T follicular helper cell (primary cell): ENCODE results near the gene RUBCNL.

ENCODE experiments used
- DNase-seq: peaks from one replicate; pipeline ENCODE4 v3.0.0-alpha.2; 2020; ENCODE audit warnings: low read depth

Gene RUBCNL

DNA sequence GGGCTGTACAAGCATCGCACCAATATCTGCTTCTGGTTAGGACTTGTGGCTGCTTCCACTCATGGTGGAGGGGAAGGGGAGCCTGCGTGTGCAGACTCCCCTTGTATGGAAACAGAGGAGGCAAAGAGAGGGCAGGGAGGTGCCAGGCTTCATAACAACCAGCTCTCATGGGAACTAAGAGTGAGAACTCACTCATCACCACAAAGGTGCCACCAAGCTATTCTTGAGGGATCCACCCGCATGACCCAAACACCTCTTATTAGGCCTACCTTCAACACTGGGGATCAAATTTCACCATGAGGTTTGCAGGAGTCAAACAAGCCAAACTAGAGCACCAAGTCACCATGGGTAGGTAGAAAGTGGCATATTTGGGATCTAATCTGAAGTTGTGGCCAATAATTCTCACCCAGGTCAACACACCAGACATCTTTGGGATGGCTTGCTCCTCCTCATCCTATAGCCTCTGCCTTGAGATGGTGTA, 46.4 kb downstream of the RUBCNL start:
- no peak for DNase-seq

DNA sequence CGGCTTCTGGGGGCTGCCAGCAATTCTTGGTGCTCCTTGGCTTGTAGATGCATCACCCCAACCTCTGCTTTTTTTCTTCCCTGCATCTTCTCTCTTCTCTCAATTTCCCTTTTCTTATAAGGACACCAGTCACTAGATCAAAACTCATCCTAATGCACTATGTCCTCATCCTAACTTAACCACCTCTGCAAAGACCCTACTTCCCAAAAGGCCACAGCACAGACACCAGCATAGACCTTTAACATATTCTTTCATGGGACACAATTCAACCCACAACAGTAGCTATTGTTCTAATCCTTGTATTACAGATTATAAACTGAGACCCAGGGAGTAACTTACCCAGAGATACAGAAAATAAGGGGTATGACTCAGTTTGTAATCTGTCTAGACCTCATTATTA, 47.0 kb downstream of the RUBCNL start:
- DNase-seq = no peak

DNA sequence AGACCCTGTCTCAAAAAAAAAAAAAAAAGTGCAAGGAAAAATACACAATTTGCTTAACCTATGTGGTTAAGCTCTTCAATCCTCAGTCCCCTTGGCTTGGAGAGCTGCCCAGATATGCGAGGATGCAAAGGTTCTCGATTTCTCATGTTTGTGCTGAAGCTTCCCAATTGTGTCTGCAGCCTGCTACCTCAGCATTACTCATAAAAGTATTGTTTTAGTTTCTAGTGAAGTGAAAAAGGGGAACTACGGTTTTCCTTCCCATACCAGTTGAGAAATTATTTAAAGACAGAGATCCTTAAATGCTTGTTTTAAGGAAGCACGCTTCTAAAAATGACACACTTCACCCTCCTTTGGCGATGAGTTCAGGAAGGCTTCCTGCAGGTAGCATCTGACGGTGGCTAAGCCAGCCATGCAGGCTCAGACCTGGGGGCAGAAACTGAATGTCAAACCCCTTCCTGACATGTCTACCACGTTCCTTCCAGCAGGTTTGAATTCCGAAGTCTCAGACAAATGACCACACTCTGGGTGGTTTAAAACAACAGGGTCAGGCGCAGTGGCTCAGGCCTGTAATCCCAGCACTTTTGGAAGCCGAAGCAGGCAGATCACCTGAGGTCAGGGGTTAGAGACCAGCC, 47.9 kb downstream of the RUBCNL start:
- no peak for DNase-seq

DNA sequence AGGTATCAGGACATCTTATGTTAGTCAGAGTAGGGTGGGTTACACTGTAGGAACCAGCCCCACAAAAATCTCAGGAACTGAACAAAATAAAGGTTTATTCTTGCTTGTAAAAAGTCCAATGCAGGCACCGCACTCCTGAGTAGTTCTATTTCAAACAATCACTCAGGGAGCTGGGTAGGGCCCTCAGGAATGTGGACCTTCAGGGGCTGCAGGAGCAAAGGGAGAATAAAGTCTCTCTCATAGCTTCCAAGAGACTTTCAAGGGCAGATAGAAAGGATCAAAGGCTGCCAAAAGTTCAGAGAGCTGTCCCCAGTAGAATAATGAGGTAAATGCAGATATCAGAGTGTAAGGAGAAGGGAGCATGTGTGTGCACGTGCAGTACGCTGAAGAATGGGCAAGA, 49.4 kb downstream of the RUBCNL start:
- DNase-seq = no peak

DNA sequence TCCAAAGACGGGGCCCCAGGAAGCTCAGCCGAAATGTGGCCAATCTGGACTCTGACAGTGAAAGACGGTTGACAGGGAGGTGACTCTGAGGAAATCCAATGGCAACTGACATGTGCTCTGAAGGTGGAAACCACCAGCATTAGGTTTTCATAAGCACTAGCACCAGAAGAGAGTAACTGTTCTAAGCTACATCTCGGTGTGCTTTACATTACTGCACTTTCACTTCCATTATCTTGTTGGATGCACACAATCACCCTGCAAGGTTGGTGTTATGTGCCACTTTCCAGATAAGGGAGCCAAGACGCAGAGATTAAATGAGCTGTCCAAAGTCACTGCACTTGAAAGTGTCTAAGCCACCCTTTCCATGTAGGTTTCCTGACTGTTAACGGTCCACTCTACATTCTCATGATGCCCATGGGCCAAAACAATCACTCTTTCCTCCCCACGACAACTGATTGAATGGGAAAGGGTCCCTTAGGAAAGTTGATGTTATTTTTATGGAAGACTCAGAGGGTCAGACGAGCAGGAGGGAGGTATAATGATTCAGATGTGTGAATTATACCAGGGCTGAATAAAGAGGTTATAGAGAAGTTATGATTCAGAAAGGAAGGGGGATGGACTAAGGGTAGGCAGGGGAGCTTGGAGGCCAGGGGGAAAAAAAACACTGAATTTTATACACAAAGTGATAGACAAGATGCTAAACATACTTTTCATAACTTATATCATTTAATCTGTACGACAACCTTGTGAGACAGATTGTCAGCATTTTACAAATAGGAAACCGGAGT, 52.8 kb downstream of the RUBCNL start:
- no peak for DNase-seq

DNA sequence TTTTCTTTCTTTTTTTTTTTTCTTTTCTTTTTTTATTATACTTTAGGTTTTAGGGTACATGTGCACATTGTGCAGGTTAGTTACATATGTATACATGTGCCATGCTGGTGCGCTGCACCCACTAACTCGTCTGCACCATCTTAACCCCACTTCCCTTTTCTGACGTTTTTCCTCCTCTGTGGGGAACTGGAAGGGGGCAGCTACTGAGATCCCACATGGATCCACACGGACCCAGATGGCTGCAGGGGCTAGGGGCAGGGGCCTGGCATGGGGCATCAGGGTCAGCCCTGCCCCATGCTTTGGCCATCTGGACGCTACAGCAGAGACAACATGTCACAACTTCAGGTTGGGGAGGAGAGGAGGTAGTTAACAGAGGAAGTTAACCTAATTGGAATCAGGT, 54.3 kb downstream of the RUBCNL start:
- DNase-seq = no peak

DNA sequence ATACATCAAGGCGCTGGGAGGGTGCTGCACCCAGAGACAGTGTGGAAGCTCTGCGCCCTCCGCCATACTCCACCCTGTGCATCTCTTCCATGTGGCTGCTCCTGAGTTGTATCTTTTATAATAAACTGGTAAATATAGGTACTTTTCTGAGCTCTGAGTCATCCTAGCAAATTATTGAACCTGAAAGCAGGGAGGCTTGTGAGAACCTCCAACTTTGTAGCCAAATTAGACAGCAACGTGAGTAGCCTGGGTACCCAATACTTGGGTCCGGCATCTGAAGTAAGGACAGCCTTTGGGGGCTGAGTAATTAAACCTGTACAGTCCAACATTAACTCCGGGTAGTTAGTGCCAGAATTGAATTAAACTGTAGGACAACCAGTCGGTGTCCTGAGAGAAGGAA, 57.4 kb downstream of the RUBCNL start:
- DNase-seq = no peak

DNA sequence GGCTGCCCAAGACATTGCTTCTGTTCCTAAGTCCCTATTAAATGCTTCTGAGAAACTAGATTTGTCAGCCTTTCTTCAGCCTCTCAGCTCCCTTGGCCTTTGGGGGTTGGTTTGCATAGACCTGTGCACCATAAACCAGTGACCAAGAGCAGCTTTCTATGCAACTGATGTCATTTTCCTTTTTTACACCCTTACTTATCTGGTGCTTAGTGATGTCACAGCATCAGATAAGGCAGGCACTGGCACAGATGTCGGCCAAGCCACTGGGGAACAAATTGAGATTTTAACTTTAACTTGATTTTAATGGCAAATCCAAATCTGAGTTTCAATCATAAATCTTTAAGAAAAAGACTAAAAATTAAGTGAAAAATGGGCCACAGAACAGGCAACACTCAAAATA, 59.8 kb downstream of the RUBCNL start:
- no peak for DNase-seq

DNA sequence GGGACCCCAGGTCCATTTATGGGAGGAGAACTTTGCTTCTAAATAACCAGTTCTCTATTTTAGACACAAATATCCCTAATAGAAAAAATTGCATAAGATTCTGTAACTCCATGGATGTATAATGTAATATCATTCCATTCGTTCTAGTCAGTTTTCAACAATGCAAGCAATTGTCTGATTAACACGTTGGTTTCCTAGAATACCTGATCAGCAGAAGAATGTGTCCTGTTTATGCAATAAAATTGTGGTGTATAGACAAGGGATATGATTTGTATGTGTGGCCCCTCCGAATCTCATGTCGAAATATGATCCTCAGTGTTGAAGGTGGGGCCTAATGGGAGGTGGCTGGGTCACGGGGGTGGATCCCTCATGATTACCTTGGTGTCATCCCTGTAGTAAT, 62.1 kb downstream of the RUBCNL start:
- DNase-seq = no peak

DNA sequence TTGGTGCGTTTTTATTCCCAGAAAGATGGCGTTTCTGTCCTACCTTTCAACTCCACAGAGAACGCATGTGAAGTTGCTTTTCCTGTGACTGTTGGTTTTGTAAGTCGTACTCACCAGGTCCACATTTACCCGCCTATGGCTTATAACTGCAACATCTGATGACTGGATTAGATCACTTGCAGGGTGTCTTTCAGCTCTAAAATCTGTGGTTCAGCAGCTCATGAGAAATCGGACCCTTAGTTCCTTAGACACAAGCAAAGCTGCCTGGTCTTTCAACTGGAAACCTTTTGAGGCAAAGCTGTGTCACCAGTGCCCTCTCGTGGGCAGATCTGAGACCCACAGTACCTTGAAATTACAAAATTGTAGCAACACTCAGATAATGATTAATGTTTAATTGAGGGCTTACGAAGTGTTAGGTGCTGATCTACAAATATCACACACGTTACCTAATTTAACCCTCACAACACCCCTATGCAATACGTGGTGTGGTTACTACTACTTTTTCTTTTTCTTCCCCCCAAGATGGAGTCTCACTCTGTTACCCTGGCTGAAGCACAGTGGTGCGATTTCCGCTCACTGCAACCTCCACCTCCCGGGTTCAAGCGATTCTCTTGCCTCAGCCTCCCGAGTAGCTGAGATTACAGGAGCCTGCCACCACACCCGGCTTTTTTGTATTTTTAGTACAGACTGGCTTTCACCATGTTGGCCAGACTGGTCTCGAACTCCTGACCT, 65.4 kb downstream of the RUBCNL start:
- peak; percentile 56 for DNase-seq

DNA sequence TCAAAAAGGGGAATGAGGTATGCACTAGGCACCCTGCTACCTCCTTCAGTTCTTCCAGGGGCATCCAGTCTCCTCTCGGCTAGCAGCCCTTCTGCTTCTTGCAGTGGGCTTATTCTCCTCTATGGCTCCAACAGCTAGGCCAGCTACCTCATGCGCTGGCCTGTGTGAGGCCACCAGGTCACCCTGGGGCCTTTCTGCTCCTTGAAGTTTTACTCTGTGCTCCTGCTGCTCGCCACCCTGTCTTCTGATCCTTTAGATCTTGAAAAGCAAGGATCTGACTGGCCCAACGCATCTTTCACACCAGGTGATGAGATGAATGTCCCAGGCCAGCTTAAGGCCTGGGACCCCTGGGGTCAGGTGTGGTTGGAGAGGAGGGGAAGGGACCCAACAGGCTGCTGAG, 66.2 kb downstream of the RUBCNL start:
- no peak for DNase-seq

DNA sequence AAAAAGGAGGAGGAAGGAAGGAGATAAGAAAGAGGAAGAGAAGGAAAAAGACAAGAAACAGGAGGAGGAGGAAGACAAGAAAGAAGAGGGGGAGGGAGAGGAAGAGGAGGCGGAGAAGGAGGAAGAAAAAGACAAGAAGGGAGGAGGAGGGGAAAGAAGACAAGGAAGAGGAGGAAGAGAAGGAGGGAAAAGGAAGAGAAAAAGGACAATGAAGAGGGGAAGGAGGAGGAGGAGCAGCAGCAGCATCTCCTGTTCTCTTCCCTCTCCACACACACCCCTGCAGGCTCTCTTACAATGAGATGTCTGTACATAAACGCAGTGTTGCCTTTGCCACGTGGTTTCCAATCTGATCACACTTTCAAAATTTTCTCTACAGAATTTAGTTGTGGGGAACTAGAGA, 66.6 kb downstream of the RUBCNL start:
- no peak for DNase-seq

DNA sequence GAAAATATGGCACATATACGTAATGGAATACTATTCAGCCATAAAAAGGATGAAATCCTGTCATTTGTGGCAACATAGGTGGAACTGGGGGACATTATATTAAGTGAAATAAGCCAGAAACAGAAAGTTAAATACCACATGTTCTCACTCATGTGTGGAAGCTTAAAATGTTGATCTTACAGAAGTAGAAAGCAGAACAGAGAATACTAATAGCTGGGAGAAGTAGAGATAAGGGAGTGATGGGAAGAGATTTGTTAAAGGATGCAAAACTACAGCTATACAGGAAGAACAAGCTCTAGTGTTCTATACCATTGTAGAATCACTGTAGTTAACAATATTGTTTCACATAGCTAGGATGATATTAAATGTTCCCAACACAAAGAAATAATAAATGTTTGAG, 68.1 kb downstream of the RUBCNL start:
- DNase-seq = no peak

DNA sequence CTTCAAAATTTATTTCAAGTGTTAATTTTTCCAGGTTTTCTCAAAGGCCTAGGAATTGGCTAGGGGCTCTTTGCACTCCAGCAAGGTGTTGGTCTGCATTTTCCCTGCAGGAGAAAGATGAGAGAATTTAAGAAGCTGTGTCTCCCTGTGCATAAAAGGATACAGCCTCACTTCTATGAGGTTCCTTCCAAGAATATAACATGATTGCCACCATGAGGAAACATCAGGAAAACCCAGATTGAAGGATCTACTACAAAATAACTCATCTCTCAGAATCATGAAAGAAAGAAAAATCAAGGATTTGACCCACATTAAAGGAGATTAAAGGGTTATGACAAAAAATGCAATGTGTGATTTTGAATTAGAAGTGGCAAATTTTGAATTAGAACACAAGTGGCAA, 69.9 kb downstream of the RUBCNL start:
- no peak for DNase-seq

DNA sequence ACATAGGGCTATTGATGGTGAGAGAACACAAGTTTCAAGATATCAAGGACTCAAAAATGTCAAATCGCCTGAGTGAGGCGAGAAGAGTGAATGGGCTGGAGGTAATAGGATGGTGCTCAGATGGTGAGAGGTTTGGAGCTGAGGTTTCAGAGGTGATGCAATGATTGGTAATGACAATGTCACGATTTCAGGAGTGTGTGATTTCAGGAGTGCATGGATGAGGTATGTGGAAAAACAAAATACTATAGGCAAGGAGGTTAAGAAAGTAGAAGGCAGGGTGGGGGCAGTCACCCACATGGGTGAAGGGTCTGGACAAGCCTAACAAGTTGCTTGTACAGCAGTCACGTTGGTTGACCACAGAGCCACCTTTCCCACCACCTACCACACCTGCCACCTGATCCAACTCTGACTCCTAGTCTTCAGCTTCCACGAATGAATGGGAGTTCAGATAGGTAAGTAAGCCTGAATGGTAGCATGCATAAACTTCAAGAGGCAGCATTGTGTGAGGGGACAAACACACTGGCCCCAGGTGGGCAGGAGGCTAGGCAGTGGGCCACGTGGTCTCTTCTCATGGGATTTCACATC, 71.5 kb downstream of the RUBCNL start:
- DNase-seq = no peak

DNA sequence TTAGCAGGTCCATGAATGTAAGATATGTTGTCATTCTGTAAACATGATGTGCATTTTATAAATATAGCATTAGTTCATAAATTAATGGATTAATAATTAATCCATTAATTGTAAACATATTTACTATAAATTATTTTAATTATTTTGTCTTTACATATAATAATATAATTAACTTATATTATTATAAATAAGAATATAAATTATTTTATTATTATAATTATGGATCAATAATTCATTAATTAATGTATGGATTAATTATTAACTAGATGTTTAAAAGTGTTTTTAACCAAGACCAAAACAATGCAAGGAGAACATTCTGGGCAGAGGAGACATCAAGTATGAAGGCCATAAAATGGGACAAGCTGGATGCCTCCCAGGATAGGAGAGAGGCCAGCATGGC, 72.0 kb downstream of the RUBCNL start:
- no peak for DNase-seq

DNA sequence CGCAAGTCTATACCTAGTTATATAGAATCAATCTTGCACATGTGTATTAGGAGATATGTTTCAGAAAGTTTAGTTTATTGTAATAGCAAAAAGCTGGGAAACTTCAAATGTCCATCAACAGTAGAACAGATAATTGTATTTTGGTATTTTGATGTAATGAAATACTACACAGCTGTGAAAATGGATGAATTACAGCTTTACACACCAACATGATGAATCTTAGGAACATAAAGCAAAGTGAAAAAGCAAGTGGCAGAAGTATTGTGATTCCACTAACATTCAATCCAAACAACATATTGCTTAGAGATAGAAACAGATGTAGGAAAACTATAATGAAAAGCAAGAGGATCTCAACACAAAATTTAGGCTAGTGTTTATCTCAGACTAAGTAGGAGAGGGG, 72.5 kb downstream of the RUBCNL start:
- DNase-seq = no peak

DNA sequence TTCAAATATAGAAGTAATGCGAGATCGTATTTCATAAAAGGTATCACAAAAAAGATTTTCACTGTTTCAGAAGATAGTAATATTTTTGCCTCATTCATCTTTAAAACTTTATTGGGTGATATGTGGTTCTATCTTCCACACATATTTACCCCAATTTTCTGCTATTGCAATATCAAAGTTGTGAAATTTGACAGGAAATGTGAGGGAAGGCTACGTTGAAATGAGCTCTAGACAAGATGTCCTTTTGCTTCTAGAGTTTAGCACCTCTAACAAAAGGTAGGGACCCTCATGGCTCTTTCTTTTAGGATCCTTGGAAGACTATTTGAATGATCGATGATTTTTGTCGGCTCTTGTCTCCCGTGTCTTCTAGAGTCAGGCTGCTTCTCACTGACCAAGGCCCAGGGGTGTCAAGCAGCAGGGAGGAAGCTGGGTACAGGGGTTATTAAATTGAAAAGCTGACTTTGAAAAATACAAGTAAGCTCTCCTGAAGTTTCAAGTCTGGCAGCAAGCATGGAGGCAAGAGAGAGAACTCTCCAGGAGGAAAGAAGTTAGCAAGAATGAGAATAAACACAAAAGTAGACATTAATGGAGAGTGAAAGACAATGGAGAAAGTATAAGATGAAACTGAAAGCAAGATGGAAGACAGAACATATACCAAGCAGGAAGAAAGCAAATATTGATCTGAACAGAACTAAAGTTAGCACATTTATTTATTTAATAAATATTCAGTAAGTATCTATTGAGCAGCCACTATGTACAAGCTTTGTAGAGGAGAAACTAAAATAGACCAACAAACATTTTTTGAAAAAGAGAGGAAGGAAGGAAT, 73.4 kb downstream of the RUBCNL start:
- no peak for DNase-seq

DNA sequence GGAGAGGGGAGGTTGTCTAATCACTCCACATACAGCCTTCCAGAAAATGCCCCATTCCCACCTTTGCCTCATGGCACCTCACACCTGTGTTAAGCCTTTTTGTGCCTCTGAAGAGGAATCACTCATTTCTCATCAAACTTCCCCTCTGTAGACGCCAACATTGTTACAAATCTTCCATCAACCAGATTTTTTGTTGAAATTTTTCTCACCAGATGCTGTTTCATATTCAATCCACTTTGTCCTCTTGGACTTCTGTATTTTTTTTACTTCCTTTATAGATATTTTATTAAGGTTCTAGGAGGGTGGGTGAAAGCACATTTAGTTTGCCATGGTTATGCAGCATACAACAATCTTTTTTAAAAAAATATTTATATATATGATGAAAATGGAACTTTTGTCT, 74.0 kb downstream of the RUBCNL start:
- DNase-seq = no peak

DNA sequence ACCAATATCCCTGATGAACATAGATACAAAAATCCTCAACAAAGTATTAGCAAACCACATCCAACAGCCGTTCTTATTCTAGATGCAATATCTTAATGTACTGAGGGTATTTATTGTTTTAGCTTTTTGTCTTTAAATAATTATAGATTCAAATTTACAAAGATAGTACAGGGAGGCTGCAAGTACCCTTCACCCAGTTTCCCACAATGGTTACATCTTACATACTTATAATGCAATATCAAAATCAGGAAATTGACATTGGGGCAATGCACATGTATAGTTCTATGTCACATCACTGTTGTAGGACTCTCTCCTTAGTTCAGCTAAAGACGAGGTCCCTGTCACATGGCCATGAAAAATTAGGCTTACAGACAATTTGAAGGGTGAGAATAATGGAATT, 75.8 kb downstream of the RUBCNL start:
- no peak for DNase-seq

DNA sequence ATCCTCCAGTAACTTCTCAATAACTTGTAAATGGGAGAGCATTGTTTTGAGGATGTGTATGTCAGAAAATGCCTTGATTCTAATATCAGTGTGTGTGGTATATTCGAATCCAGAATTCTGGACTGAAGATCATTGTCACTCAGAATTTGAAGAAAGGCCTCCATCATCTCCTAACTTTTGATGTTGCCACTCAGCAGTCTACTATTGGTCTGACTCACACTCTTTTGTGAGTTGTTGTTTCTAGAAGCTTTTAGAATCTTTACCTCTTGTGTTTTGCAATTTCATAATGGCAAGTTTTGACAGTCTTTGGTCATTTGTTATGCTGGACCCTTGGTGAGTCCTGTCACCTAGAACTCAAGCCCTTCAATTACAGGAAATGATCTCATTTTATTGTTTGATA, 77.0 kb downstream of the RUBCNL start:
- DNase-seq = no peak

DNA sequence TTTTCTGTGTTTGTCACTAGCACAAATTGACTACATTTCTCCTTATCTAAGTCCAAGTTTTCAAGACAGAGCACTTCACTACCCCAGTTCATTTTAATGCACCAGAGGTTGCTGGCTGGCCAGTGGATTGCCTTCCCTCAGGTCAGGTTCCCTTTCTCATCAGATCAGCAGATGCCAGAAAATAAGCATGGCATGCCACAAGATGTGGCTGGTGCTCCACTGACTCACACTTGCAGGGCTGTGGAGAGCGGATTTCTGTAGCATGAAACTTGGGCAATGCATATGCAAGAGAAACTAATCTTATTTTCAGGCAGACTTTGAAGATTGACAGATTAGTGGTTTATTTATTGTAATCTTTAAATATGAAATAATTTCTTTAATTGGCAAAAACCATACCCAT, 79.5 kb downstream of the RUBCNL start:
- DNase-seq = no peak
